K562 (cell line): ENCODE data around the gene ECPAS. TPM values are rescaled to one million over a fixed set of nuclear protein-coding genes. Genes with fewer than 3 reads are reported as not detected.
A peak's percentile ranks its signal among the peaks of the same experiment; 100 is the strongest.

ENCODE experiments used
- ARNT ChIP-seq, 2 experiments: fragments of 450-650 bp; IDR thresholded peaks; 2 replicates each; pipeline ENCODE4 v1.6.1; 2016; ENCODE audit warnings: mild to moderate bottlenecking in 1 of 2
- CTBP1 ChIP-seq: fragments of 450-650 bp; IDR thresholded peaks from 2 replicates; pipeline ENCODE4 v1.6.1; 2016; ENCODE audit warnings: borderline replicate concordance
- CXXC5 ChIP-seq: fragments of 250-450 bp; sonication (Bioruptor Pico); IDR thresholded peaks from 2 replicates; pipeline ENCODE4 v1.8.0; 2022; ENCODE audit warnings: inconsistent platforms, mild to moderate bottlenecking, moderate library complexity
- GATA2 ChIP-seq: sonication (generic); formaldehyde crosslinking; IDR thresholded peaks from 2 replicates; pipeline ENCODE4 v1.4.0; 2020; ENCODE audit warnings: mild to moderate bottlenecking, missing genetic modification reagents
- GTF3C2 ChIP-seq: IDR thresholded peaks from 3 replicates; pipeline ENCODE4 v1.6.1; 2011; ENCODE audit warnings: borderline replicate concordance, mild to moderate bottlenecking, moderate library complexity; ENCODE audit not compliant: insufficient read length; ENCODE audit errors: extremely low read depth
- HNRNPH1 ChIP-seq: fragments of 200-400 bp; formaldehyde crosslinking; optimal IDR thresholded peaks from 2 replicates; pipeline ENCODE3; 2017; ENCODE audit warnings: low read depth, mild to moderate bottlenecking, low read length, moderate library complexity
- L3MBTL2 ChIP-seq: fragments of 450-650 bp; IDR thresholded peaks from 2 replicates; pipeline ENCODE4 v1.6.1; 2016; ENCODE audit warnings: mild to moderate bottlenecking, moderate library complexity
- MCM5 ChIP-seq: fragments of 450-650 bp; IDR thresholded peaks from 2 replicates; pipeline ENCODE4 v1.6.1; 2016; ENCODE audit warnings: low read depth
- MEIS2 ChIP-seq: fragments of 450-650 bp; IDR thresholded peaks from 2 replicates; pipeline ENCODE4 v1.6.1; 2014; ENCODE audit warnings: mild to moderate bottlenecking; ENCODE audit not compliant: partially characterized antibody
- NRF1 ChIP-seq, 2 experiments: fragments of 450-650 bp; IDR thresholded peaks in 1 of 2; conservative IDR thresholded peaks in 1 of 2; 2 replicates each; pipeline ENCODE4 v1.6.1; 2014; ENCODE audit warnings: mild to moderate bottlenecking in 2 of 2
- RBBP5 ChIP-seq: fragments of 200-600 bp; sonication (generic); IDR thresholded peaks from 2 replicates; pipeline ENCODE4 v1.6.1; 2012; ENCODE audit warnings: borderline replicate concordance, mild to moderate bottlenecking, low read length, control low read depth, inconsistent platforms; ENCODE audit not compliant: insufficient read depth, poor library complexity, severe bottlenecking
- RBFOX2 ChIP-seq: fragments of 200-400 bp; formaldehyde crosslinking; IDR thresholded peaks from 2 replicates; pipeline ENCODE4 v1.6.1; 2017; ENCODE audit warnings: low read depth, mild to moderate bottlenecking, low read length, moderate library complexity
- SMARCC2 ChIP-seq: fragments of 450-650 bp; IDR thresholded peaks from 2 replicates; pipeline ENCODE4 v1.6.1; 2017; ENCODE audit warnings: antibody characterized with exemption, moderate library complexity, mild to moderate bottlenecking, low read depth
- STAT5A ChIP-seq: IDR thresholded peaks from 2 replicates; pipeline ENCODE4 v1.6.1; 2012; ENCODE audit warnings: low read length, inconsistent platforms, borderline replicate concordance
- TAL1 ChIP-seq: fragments of 450-650 bp; IDR thresholded peaks from 2 replicates; pipeline ENCODE4 v1.6.1; 2016; ENCODE audit warnings: mild to moderate bottlenecking
- TCF7 ChIP-seq: sonication (generic); IDR thresholded peaks from 2 replicates; pipeline ENCODE4 v1.6.1; 2016; ENCODE audit warnings: antibody characterized with exemption, borderline replicate concordance
- TFAP4 ChIP-seq: sonication (generic); formaldehyde crosslinking; IDR thresholded peaks from 2 replicates; pipeline ENCODE4 v1.8.0; 2022; ENCODE audit warnings: missing genetic modification reagents, mild to moderate bottlenecking, moderate library complexity, borderline replicate concordance
- ZBTB2 ChIP-seq: fragments of 450-650 bp; IDR thresholded peaks from 2 replicates; pipeline ENCODE4 v1.6.1; 2016; ENCODE audit warnings: antibody characterized with exemption
- ZBTB26 ChIP-seq: fragments of 450-650 bp; formaldehyde crosslinking; IDR thresholded peaks from 2 replicates; pipeline ENCODE4 v1.4.0; 2022; ENCODE audit warnings: missing genetic modification characterization
- ZNF124 ChIP-seq: sonication (generic); formaldehyde crosslinking; IDR thresholded peaks from 2 replicates; pipeline ENCODE4 v1.8.1; 2022; ENCODE audit warnings: missing genetic modification reagents
- ZNF165 ChIP-seq: fragments of 250-450 bp; sonication (Bioruptor Pico); IDR thresholded peaks from 2 replicates; pipeline ENCODE4 v1.4.0; 2020; ENCODE audit warnings: borderline replicate concordance
- ZNF778 ChIP-seq: fragments of 450-650 bp; formaldehyde crosslinking; IDR thresholded peaks from 2 replicates; pipeline ENCODE4 v1.4.0; 2020; ENCODE audit warnings: mild to moderate bottlenecking, moderate library complexity
- polyA plus RNA-seq, 8 experiments: library from polyadenylated mRNA; depleted of rRNA in 4 of 8; stranded (reverse) in 5 of 8; unstranded in 3 of 8; fragments of >200 nt; fragmentation: Nextera tagmentation in 2 of 8; fragmentation: Illumina TruSeq in 1 of 8; extraction: Ambion mirVana in 2 of 8; extraction: Trizol in 1 of 8; gene quantifications; 2 replicates each; pipeline versions ENCODE4 v1.2.1 to v1.2.3, GENCODE V29; 2011 to 2014; ENCODE audit warnings: inconsistent platforms in 1 of 8, missing spikeins in 1 of 8
- total RNA-seq, 7 experiments: library from RNA; depleted of rRNA in 6 of 7; stranded (reverse); fragments of >200 nt in 6 of 7; fragmentation: Illumina TruSeq in 2 of 7; extraction: Trizol in 2 of 7; gene quantifications; 2 replicates each; pipeline versions ENCODE4 v1.2.1 to v1.2.3, GENCODE V29; 2011 to 2021; ENCODE audit warnings: low replicate concordance in 1 of 7

Gene ECPAS
- total and polyA plus RNA-seq, 9 of the 15 experiments (the other 6 are each of a cell fraction or from before 2014, with no cell fraction given) = 14.5 to 90.9 (median 75.7) TPM

GRCh38 chr9:111525056-111525977 lies 41.1 kb upstream of the ECPAS start, which contains the start of gene ZNF483 (continued):
- TF ChIP-seq GTF3C2 (no peak), ZNF778 (CRISPR knock-in tag) (no peak), SMARCC2 (no peak), CTBP1 (peak; percentile 73), ARNT (IDR thresholded peaks at IDR 0.05) (no peak), GATA2 (CRISPR knock-in tag) (no peak), TFAP4 (peak; percentile 27; the same call in 1 of the 2 replicates), RBFOX2 (0 out of 2 replicates have a peak, but pooled peaks have one; percentile 17), ZBTB26 (CRISPR knock-in tag) (no peak), TAL1 (no peak), ZBTB2 (peak; percentile 88), CXXC5 (peak; percentile 24; the same call in 1 of the 2 replicates), MEIS2 (peak; percentile 72), STAT5A (no peak), L3MBTL2 (peak; percentile 49; the same call in 1 of the 2 replicates), ZNF124 (CRISPR knock-in tag) (no peak), TCF7 (no peak), NRF1 (conservative IDR thresholded peaks at IDR 0.05 in 1 of 2, IDR thresholded peaks at IDR 0.05 in 1 of 2) (peak; percentile 96), ZNF165 (CRISPR knock-in tag) (no peak), RBBP5 (peak; percentile 26), HNRNPH1 (no peak), MCM5 (no peak)
